ENCODE measurements around the gene SNAP25.

The SNAP25 gene

GRCh38 chr20:10328897-10329255 is 110.2 kb downstream of the SNAP25 start:
- in situ Hi-C loops (cut with HindIII; ENCODE audit: low sequenced_read_pairs) = loop anchor here (5.0 kb wide), 1 partner anchor 48 kb away; no protein-coding TSS in a partner anchor

DNA sequence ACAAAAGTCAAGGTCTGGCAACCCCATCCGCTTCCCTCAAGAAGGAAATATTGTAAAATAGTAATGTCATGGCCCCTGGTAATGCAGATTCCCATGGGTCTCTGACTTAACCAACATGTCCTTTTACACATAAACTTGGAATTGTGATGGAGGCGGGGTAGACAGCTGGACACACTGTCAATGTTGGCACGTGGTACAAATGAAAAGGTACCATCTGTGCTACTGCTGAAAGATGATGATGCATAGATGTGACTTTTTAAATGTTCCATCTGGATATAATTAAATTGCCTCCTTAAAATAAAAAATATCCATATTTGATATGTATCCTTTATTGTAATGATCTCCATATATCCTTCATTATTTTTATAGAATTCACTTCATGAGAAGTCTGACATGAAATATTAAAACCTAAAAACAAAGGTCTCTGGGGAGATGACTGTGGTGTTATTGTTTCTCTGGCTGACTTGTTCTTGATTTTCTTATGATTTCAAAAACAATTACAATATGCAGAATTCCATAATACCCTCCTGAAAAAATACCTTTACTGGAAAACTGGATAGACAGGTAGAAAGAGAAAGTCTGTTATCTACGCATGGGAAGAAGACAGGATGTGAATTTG is 110.9 kb downstream of the SNAP25 start:
- in situ Hi-C loops (cut with HindIII; ENCODE audit: low sequenced_read_pairs) = loop anchor here (5.0 kb wide), 1 partner anchor 48 kb away; no protein-coding TSS in a partner anchor

- in situ Hi-C loops (cut with HindIII; ENCODE audit: low sequenced_read_pairs) = no loop called here
These were observed 111.4 kb downstream of the SNAP25 start for GRCh38 chr20:10330071-10330470.

DNA sequence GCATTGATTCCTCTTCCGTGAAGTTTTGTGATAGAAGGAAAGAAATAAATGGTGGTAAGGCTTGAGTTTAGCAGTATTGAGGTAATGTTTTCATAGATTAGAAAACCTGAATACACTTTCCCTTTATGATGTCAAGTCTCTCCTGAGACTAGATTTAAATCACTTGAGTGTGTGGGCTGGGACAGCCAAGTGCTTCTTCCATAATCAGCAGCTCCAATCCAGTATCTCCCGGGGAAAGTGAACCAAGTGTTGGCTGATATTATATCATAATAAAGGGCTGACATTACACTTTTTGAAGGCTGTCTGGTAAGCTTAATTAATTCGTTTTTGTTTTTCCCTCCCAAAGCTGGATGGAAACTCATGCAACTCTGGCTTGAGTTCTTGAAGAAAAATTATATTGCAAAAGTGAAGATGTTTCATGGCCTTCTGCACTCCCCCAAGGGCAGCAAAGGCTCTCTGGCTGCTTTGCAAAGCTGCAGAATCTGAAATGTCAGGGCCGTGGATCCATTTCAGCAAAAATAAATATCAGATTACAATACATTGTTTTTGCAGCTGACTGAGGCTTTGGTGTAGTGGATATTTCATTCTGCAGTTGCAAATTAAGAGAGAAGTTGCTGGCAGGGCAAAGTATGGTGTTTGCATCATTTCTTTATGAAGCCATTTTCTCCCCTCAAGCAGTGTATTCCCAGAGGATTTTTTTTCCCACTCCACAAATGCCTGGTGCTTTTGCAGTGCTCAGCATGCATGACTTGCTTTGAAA is 114.2 kb downstream of the SNAP25 start:
- in situ Hi-C loops (cut with HindIII; ENCODE audit: low sequenced_read_pairs) = no loop called here

- in situ Hi-C loops (cut with HindIII; ENCODE audit: low sequenced_read_pairs) = no loop called here
These were observed 118.5 kb downstream of the SNAP25 start for GRCh38 chr20:10336959-10337729.

GRCh38 chr20:10338426-10339180 is 120.0 kb downstream of the SNAP25 start:
- in situ Hi-C loops (cut with HindIII; ENCODE audit: low sequenced_read_pairs) = no loop called here

- in situ Hi-C loops (cut with HindIII; ENCODE audit: low sequenced_read_pairs) = no loop called here
These were observed 121.0 kb downstream of the SNAP25 start for GRCh38 chr20:10339609-10340008.

- in situ Hi-C loops (cut with HindIII; ENCODE audit: low sequenced_read_pairs) = no loop called here
These were observed 123.5 kb downstream of the SNAP25 start for GRCh38 chr20:10342152-10342551.

DNA sequence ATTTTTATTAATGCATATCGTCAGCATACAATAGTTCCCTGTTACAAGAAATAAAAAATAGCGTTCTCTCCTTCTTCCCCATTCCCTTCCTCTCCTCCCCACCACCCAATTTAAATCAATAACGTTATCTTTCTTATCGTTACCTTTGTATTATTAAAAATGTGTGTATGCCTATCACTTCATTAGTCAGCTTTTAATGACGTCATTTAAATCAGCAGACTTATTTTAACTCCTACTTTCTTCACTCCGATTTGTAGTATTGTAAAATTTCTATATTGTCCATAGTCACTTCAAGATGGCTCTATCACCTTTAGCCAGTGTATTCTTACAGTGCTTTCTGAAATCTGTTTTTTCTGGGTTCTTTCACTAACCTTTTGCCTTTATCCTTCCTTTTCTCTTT is 126.3 kb downstream of the SNAP25 start:
- in situ Hi-C loops (cut with HindIII; ENCODE audit: low sequenced_read_pairs) = no loop called here

GRCh38 chr20:10347086-10347880 is 128.7 kb downstream of the SNAP25 start:
- in situ Hi-C loops (cut with HindIII; ENCODE audit: low sequenced_read_pairs) = no loop called here

GRCh38 chr20:10349118-10349517 is 130.5 kb downstream of the SNAP25 start:
- in situ Hi-C loops (cut with HindIII; ENCODE audit: low sequenced_read_pairs) = no loop called here

GRCh38 chr20:10350188-10350842 is 131.7 kb downstream of the SNAP25 start:
- in situ Hi-C loops (cut with HindIII; ENCODE audit: low sequenced_read_pairs) = no loop called here

- in situ Hi-C loops (cut with HindIII; ENCODE audit: low sequenced_read_pairs) = no loop called here
These were observed 134.5 kb downstream of the SNAP25 start for GRCh38 chr20:10352934-10353824.

DNA sequence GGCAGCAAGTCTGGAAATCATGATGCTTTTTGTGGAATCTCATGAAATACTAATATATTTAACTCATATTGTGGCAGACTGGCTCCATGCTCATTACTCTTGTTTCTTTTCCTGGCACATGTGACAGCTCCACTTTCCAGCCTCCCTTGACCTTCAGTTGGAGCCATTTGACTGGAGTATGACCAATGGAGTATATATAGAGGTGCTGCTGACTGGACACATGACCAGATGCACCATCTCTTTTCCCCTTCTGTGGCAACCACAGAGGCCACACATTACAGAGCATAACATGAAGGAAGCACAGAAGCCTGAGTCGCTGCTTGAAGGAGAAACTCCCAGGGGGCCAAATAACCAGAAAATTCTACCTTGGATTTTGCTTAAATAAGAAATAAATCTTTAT is 138.0 kb downstream of the SNAP25 start:
- in situ Hi-C loops (cut with HindIII; ENCODE audit: low sequenced_read_pairs) = no loop called here

Data from endothelial cell of hepatic sinusoid (primary cell).